Karpas-422 (cell line): Measurements from ENCODE around the gene TEX2. TPM values are rescaled to one million over a fixed set of nuclear protein-coding genes. Genes with fewer than 3 reads are reported as not detected.
"Not testable (repeated sequence)": the region's sequence is repeated elsewhere in the genome, so short reads cannot be mapped to it uniquely, and the experiment has no call there.

Experiments
- DNase-seq: peaks from one replicate; pipeline ENCODE4 v3.0.0-alpha.2; 2015
- H2AFZ ChIP-seq: fragments of 200-600 bp; sonication (generic); 2 replicates; pipeline ENCODE4 v1.6.1; 2014; ENCODE audit warnings: antibody characterized with exemption, low read length, mixed read lengths
- H3K27ac ChIP-seq: fragments of 200-600 bp; sonication (generic); 2 replicates; pipeline ENCODE4 v1.5.1; 2014; ENCODE audit warnings: mild to moderate bottlenecking, low read length, moderate library complexity
- H3K27me3 ChIP-seq: fragments of 200-600 bp; sonication (generic); 2 replicates; pipeline ENCODE4 v1.6.1; 2014; ENCODE audit warnings: low read length, mixed read lengths
- H3K36me3 ChIP-seq: fragments of 200-600 bp; sonication (generic); 2 replicates; pipeline ENCODE4 v1.6.1; 2014; ENCODE audit warnings: low read length, mixed read lengths; ENCODE audit not compliant: insufficient read depth
- H3K4me1 ChIP-seq: fragments of 200-600 bp; sonication (generic); 2 replicates; pipeline ENCODE4 v1.6.1; 2014; ENCODE audit warnings: mild to moderate bottlenecking, low read length, mixed read lengths
- H3K4me2 ChIP-seq: fragments of 200-600 bp; sonication (generic); 2 replicates; pipeline ENCODE4 v1.6.1; 2014; ENCODE audit warnings: low read length, low read depth, mild to moderate bottlenecking; ENCODE audit not compliant: poor library complexity, severe bottlenecking
- H3K4me3 ChIP-seq: fragments of 200-600 bp; sonication (generic); 2 replicates; pipeline ENCODE4 v1.5.1; 2014; ENCODE audit warnings: mild to moderate bottlenecking, antibody characterized with exemption, low read length, mixed read lengths
- H3K79me2 ChIP-seq: fragments of 200-600 bp; sonication (generic); 2 replicates; pipeline ENCODE4 v1.6.1; 2014; ENCODE audit warnings: mild to moderate bottlenecking, low read length, mixed read lengths
- H3K9ac ChIP-seq: fragments of 200-600 bp; sonication (generic); 2 replicates; pipeline ENCODE4 v1.6.0; 2014; ENCODE audit warnings: low read length
- H3K9me2 ChIP-seq: fragments of 200-600 bp; sonication (generic), shearing (Covaris generic); replicated peaks from 2 replicates; pipeline ENCODE4 v1.6.0; 2014; ENCODE audit warnings: mild to moderate bottlenecking, low read length, moderate library complexity; ENCODE audit not compliant: insufficient read depth
- H3K9me3 ChIP-seq: fragments of 300-700, 200-600 bp; sonication (generic); 2 replicates; pipeline ENCODE4 v1.6.1; 2014; ENCODE audit warnings: low read length, mixed read lengths
- H4K20me1 ChIP-seq: fragments of 200-600 bp; sonication (generic); 2 replicates; pipeline ENCODE4 v1.6.1; 2014; ENCODE audit warnings: mild to moderate bottlenecking, antibody characterized with exemption, low read length, low read depth; ENCODE audit not compliant: insufficient read depth
- total RNA-seq: library from RNA; depleted of rRNA; stranded (reverse); fragments of >200 nt; shearing (Covaris generic); gene quantifications from 2 replicates; pipeline ENCODE4 v1.2.3, GENCODE V29; 2014; ENCODE audit warnings: low replicate concordance

Gene TEX2
- total RNA-seq, 1 experiment from 2014 or later = 5.5 TPM

GRCh38 chr17:64128787-64129514, 134.1 kb downstream of the TEX2 start:
- H2AFZ ChIP-seq = no peak overlapping the region
- no peak for DNase-seq
- H3K27ac ChIP-seq = no peak overlapping the region
- peak overlapping the region; percentile 77 for H3K4me3 ChIP-seq
- no peaks in the 10 kb centered on the region for H3K27me3 ChIP-seq
- 0 out of 2 replicates have a peak overlapping the region, but pooled peaks have one; percentile 76 for H3K9ac ChIP-seq
- H3K9me2 ChIP-seq = no peaks in the 10 kb centered on the region
- no peaks in the 10 kb centered on the region for H3K79me2 ChIP-seq
- H3K36me3 ChIP-seq = no peaks in the 10 kb centered on the region
- peaks cover 18% of the 10 kb centered on the region for H3K4me1 ChIP-seq
- no peaks in the 10 kb centered on the region for H4K20me1 ChIP-seq
- peak overlapping the region; percentile 81 for H3K4me2 ChIP-seq
- H3K9me3 ChIP-seq = no peaks in the 10 kb centered on the region

GRCh38 chr17:64126918-64127317, 136.1 kb downstream of the TEX2 start:
- H3K9me2 ChIP-seq = no peaks in the 10 kb centered on the region
- H3K4me3 ChIP-seq = no peak overlapping the region
- DNase-seq = no peak
- H3K4me1 ChIP-seq = peaks cover 18% of the 10 kb centered on the region
- no peaks in the 10 kb centered on the region for H3K27me3 ChIP-seq
- H3K9ac ChIP-seq = no peak overlapping the region
- no peaks in the 10 kb centered on the region for H3K9me3 ChIP-seq
- H4K20me1 ChIP-seq = no peaks in the 10 kb centered on the region
- no peak overlapping the region for H2AFZ ChIP-seq
- no peak overlapping the region for H3K4me2 ChIP-seq
- H3K79me2 ChIP-seq = no peaks in the 10 kb centered on the region
- H3K36me3 ChIP-seq = no peaks in the 10 kb centered on the region
- no peak overlapping the region for H3K27ac ChIP-seq

- H3K79me2 ChIP-seq = no peaks in the 10 kb centered on the region
Observed at GRCh38 chr17:64125937-64126336, 137.1 kb downstream of the TEX2 start.

DNA sequence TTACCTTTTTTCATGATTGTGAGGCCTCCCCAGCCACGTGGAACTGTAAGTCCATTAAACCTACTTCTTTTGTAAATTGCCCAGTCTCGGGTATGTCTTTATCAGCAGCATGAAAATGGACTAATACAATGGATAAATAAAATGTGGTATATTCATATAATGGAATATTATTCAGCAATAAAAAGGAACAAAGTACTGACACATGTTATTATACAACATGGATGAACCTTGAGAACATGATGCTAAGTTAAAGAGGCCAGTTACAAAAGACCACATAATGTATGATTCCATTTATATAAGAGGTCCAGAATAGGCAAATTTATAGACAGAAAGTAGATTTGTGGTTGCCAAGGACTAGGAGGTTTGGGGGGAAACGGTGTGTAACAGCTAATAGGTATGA, 138.5 kb downstream of the TEX2 start:
- no peak for DNase-seq
- H2AFZ ChIP-seq = no peak overlapping the region
- no peaks in the 10 kb centered on the region for H3K9me2 ChIP-seq
- H3K27me3 ChIP-seq = no peaks in the 10 kb centered on the region
- H3K79me2 ChIP-seq = no peaks in the 10 kb centered on the region
- no peak overlapping the region for H3K9ac ChIP-seq
- no peaks in the 10 kb centered on the region for H3K9me3 ChIP-seq
- no peak overlapping the region for H3K4me3 ChIP-seq
- H3K4me1 ChIP-seq = peaks cover 10% of the 10 kb centered on the region
- no peak overlapping the region for H3K4me2 ChIP-seq
- H3K36me3 ChIP-seq = no peaks in the 10 kb centered on the region
- H4K20me1 ChIP-seq = no peaks in the 10 kb centered on the region
- no peak overlapping the region for H3K27ac ChIP-seq

More at GRCh38 chr17:64125937-64126336, 137.1 kb downstream of the TEX2 start:
- no peak overlapping the region for H2AFZ ChIP-seq
- no peaks in the 10 kb centered on the region for H4K20me1 ChIP-seq
- H3K4me1 ChIP-seq = peaks cover 18% of the 10 kb centered on the region
- H3K9me3 ChIP-seq = no peaks in the 10 kb centered on the region
- H3K9me2 ChIP-seq = no peaks in the 10 kb centered on the region
- no peak for DNase-seq
- no peaks in the 10 kb centered on the region for H3K36me3 ChIP-seq
- no peak overlapping the region for H3K27ac ChIP-seq
- no peak overlapping the region for H3K4me2 ChIP-seq
- H3K4me3 ChIP-seq = no peak overlapping the region
- H3K27me3 ChIP-seq = no peaks in the 10 kb centered on the region
- H3K9ac ChIP-seq = no peak overlapping the region

- no peaks in the 10 kb centered on the region for H3K36me3 ChIP-seq
- no peaks in the 10 kb centered on the region for H3K27me3 ChIP-seq
- H3K79me2 ChIP-seq = no peaks in the 10 kb centered on the region
- no peaks in the 10 kb centered on the region for H3K4me1 ChIP-seq
- no peak overlapping the region for H3K4me2 ChIP-seq
- DNase-seq = no peak
- no peaks in the 10 kb centered on the region for H3K9me3 ChIP-seq
- no peak overlapping the region for H3K4me3 ChIP-seq
- H3K9me2 ChIP-seq = no peaks in the 10 kb centered on the region
- no peak overlapping the region for H2AFZ ChIP-seq
- H4K20me1 ChIP-seq = no peaks in the 10 kb centered on the region
- no peak overlapping the region for H3K27ac ChIP-seq
- no peak overlapping the region for H3K9ac ChIP-seq
Observed at GRCh38 chr17:64123114-64123513, 139.9 kb downstream of the TEX2 start.

DNA sequence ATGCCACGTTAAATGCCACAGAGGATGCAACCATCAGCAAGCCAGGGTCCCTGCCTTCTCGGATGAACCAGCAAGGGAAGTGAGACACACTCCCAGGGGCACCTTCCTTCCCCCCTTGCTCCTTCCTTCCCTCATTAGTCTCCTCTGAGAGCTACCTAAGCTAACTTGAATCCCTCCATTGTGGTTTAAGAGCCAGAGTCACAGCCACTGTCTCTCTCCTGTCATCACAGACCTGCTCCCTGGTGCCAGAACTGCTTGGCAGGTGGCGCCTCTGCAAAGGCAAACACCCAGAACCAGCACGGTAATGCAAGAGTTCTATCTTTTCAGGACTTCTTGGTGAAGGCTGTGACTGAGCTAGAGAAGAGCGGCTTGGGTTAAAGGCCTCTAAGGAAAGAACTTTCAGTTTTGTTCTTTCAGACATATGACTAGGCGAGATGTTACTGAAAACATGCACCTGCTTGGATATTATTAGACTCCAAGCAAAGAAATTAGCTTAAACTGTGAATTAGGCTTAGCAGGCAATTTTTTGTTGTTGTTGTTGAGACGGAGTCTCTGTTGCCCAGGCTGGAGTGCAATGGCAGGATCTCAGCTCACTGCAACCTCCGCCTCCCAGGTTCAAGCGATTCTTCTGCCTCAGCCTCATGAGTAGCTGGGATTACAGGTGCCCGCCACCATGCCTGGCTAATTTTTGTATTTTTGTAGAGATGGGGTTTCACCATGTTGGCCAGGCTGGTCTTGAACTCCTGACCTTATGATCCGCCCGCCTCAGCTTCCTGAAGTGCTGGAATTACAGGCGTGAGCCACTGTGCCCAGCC, 141.9 kb downstream of the TEX2 start:
- not testable (repeated sequence) for H3K27ac ChIP-seq, H3K9me3 ChIP-seq, H3K9ac ChIP-seq, H3K4me3 ChIP-seq, H3K27me3 ChIP-seq, H3K79me2 ChIP-seq, H3K36me3 ChIP-seq, H3K4me1 ChIP-seq, H3K9me2 ChIP-seq, H2AFZ ChIP-seq, H4K20me1 ChIP-seq, DNase-seq, H3K4me2 ChIP-seq

- Histone ChIP-seq H3K36me3 (no peaks in the 10 kb centered on the region), H3K79me2 (no peaks in the 10 kb centered on the region), H3K27me3 (no peaks in the 10 kb centered on the region), H3K4me1 (no peaks in the 10 kb centered on the region), H3K27ac (no peak overlapping the region), H3K9ac (no peak overlapping the region), H3K9me2 (no peaks in the 10 kb centered on the region), H4K20me1 (no peaks in the 10 kb centered on the region), H3K9me3 (no peaks in the 10 kb centered on the region), H3K4me3 (no peak overlapping the region), H3K4me2 (no peak overlapping the region), H2AFZ (no peak overlapping the region)
- no peak for DNase-seq
Observed at GRCh38 chr17:64120159-64120810, 142.8 kb downstream of the TEX2 start.
